Activated T-cell treated with anti-CD3 and anti-CD28 coated beads, Interleukin-2, amount 50 U/mL, for 1 hour (primary cell): ENCODE results near the gene PIP4P1.

Experiments used
- DNase-seq: peaks from one replicate; pipeline ENCODE4 v3.0.0-alpha.2; 2020

PIP4P1 gene

GRCh38 chr14:20434701-20435581 is 26.3 kb downstream of the PIP4P1 start:
- DNase-seq = no peak

DNA sequence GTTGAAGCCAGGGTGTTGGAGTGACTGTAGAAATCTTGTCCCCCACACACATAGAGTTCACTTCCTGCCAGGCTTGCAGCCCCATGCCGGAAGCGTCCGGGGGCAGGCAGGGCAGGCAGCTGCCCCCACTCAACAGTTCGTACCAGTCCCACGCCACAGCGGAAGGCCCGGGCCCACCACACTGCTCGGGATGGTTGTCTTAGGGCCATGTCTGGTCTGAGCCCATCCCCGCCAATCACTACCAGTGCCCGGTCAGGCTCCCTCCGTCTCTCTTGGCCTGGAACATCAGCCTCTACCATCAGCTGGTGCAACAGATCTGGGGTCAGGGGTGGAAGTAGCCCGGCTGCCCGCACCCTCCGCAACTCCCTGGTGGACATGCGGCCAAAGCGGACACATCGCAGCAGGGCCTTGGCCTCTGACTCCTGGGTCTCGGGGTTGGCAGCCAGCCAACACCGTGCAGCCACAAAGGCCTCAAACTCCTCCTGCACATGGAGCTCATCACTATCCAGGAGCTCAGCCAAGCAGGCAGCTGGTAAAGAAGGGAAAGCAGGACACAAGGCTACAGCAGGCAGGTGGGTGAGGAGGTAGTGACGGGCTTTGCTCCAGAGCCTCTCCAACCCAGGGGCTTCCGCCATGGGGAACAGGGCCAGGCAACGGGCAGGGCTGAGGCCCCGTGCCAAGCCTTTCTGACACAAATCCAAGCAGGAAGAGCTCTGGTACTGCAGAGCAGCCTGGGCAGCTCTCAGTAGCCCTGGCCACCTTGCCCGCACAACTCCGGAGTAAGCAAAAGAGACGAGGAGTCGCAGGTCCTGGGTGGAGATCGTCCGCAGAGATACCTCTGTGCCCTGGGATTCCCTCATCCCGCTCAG is 31.2 kb downstream of the PIP4P1 start:
- peak; percentile 26 for DNase-seq

GRCh38 chr14:20428802-20429201 is 32.4 kb downstream of the PIP4P1 start:
- DNase-seq = no peak

DNA sequence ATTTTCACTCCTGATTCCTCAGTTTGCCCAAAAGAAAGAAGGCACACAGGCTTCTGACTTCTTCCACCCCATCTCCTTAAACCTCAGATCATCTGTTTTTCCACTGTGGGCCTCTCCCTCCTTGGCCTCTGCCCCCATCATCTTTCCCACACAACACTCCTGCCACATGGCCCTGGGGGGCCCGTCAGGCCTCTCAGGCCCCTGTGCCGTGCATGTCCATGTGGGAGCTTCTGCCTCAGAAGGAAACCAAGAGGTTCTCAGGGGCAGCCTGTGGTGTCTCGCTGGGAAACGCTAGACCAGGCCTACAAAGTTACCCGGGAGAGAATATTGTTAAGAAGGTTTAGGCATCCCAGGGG is 33.2 kb downstream of the PIP4P1 start:
- DNase-seq = no peak

- no peak for DNase-seq
These were observed 33.8 kb downstream of the PIP4P1 start for GRCh38 chr14:20427231-20428009.

GRCh38 chr14:20424851-20425250 is 36.4 kb downstream of the PIP4P1 start:
- DNase-seq = no peak

- DNase-seq = no peak
These were observed 38.3 kb downstream of the PIP4P1 start for GRCh38 chr14:20422886-20423285.

GRCh38 chr14:20421267-20421666 is 40.0 kb downstream of the PIP4P1 start:
- no peak for DNase-seq

DNA sequence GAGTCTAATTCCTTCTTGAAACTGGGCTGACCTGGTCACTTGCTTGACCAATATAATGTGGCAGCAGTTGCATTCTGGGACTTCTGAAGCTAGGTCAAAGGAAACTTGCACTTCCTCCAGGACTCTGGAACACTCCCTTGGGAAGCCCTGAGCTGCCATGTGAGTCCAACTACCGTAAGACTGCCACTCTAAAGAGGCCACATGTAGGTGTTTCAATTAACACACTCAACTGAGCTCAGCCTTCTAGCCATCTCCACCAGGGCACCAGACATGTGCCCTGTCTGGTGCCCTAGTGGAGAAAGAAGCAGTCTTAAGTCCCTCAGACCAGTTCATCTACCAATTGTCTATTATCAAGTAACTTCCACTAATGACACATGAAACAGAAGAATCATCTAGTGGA is 41.8 kb downstream of the PIP4P1 start:
- DNase-seq = no peak

DNA sequence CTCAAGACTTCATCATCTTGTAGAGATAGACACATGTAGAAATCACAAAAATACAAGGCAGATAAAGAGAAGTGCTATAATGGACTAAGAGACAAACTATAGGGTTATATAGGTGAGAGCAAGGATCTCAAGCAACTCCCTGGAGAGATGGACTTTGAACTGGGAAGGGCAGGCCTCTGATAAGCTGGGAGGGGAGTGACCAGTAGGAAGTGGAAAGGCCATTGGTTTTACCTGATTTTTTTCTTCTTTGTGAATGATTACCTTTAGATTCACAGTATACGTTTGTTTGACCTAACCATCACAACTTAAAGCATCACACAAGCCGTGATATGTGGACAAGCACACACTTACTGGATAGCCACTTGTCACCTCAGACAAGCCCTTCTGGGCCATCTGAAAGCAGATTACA is 42.7 kb downstream of the PIP4P1 start:
- no peak for DNase-seq

GRCh38 chr14:20417250-20418186 is 43.7 kb downstream of the PIP4P1 start:
- no peak for DNase-seq

DNA sequence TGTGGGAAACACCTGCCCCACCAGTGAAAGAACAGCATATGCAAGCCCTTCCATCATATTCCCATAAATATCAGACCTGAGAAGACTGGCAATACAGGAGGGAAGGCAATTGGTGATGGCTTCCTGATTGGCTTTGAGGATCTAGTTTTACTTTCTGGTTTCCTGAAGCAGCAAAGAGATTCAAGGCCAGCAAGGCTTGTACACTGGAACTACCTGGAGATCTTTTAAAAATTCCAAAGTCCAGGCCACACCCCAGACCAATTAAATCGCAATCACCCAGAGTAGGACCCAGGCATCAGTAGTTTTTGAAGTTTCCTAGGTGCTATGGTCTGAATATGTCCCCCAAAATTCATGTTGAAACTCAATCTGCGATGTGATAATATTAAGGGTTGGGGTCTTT is 45.0 kb downstream of the PIP4P1 start:
- no peak for DNase-seq

DNA sequence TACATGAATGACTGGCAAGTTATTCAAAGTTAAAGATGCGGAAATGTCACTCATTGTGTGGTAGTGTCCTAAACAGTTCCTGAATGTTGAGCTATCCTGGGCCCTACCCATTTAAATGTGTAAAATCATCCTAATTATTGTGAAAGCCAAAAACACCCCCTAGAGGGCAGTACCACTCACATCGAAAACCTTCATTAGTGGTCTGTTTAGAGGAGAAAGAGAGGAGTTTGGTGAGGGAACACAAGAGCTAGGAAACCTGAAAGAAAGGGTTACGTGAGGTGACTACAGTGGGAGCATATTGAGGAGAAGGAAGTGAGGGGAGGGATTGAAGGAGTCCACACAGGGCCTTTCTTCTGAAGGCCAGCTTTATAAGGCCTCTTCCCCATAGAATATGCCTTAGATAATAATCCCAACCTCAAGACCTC is 45.4 kb downstream of the PIP4P1 start:
- no peak for DNase-seq

GRCh38 chr14:20413744-20414082 is 47.5 kb downstream of the PIP4P1 start:
- no peak for DNase-seq

DNA sequence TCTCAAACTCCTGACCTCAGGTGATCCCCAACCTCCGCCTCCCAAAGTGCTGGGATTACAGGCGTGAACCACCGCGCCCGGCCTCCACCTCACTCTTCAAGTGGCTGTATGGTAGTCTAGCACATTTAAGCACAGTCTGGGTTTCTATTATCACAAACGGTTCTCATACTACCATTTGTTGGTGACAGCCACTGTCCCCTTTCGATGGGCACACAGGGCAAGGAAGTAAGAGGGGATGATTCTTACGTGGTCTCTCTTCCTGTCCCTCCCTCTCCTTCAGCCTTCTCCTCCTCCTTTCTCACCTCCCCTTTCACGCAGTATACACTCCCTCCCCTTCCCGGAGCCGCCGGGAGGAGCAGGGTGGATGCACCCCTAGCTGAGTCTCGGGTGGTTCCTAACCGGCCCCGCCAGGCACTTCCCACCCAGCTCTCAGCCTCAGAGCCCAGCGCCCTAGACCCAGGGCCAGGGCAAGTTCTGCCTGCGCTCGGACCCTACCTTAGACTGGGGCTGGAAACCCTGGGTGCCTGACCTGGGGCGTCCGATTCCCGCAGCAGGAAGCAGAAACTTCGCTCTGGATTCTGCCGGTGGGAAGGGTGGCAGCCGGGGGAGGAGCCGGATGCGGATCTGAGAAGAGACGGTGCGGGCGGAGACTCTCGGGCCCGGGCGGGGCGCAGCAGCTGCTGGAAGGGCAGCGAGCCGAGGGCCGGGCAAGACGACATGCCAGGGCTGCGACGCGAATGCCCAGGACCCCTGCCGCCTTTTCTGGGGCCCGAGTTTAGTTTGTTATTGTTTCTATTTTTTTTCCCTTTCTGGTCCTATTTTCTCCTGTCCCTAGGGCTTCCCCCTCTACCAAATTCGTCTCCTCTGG is 48.1 kb downstream of the PIP4P1 start, which contains the start of gene TEP1:
Gene TEP1 (minus strand): TSS at position 626 of the 868 bp plus-strand sequence. CDS start 5,062 bp downstream, outside the sequence.
- peak; percentile 71 for DNase-seq

DNA sequence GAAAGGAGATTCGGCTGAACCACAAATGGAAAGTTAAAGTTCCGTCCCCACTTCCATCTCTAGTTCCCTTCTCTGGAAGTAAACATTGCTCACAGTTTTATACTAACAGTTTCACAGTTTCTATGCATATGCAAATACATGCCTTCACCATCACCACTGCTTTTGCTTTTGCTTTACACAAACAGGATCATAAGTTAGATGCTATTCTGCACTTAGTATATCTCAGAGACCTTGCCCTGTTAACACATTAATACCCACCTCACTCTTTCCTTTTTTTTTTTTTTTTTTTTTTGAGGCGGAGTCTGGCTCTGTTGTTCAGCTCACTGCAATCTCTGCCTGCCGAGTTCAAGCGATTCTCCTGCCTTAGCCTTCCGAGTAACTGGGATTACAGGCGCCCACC is 48.8 kb downstream of the PIP4P1 start:
- DNase-seq = no peak

- no peak for DNase-seq
These were observed 52.0 kb downstream of the PIP4P1 start for GRCh38 chr14:20409226-20409625.
